DMS79 treated with DMSO at 0.1 percent for 48 hours (cell line): ENCODE results near the gene SENP8.
"Not testable (repeated sequence)": the region's sequence is repeated elsewhere in the genome, so short reads cannot be mapped to it uniquely, and the experiment has no call there.

Experiments used
- DNase-seq: peaks from one replicate; lab custom pipeline; 2025; lab: John Stamatoyannopoulos, UW

SENP8 gene

DNA sequence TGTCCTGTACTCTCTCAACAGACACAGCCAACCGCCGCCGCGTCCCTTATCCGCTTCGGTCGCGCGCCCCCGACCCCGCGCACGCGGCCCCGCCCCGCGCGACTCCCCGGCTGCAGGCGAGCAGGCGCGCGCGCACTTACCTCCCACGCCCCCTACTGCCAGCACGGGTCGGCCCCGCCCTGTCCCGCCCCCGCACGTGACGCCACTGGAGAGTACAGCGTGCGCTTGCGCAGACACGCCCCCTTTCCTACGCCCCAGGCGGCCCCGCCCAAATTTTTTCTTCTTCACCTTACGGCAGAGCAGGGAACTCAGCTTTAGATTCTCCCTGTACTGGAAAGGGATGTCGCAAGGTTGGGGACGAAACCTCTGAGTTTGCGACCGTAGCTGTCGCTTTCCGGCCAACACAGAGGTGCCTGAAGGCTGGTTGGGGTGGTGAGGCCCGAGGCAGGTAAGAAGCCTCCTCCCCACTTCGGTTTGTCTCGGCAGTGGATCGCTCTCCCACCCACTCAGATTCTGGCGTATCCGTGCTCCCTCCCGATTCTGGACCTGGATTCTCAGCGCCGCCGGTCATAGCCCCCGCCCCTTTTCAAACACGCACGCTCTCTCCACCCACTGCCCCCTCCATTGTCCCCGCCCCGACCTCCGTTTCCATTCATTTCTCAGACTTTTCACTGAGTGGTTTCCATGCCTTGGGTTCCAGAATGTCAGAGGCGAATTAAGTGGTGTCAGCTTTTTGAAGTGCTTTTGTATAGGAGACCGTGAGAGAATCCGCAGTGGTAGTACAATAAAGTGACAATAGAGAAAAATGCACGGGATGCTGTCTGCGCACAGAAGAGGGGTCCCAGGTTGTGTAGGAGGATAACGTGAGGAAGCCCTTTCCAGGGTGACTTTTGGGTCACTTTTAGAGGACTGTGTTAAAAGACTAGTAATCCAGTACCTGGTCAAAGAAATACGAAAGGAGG is at the start of gene SENP8, which contains the start of gene MYO9A:
SENP8 (plus strand) TSS at position 387 of the 962 bp plus-strand sequence. CDS start 21,221 bp downstream, outside the sequence.
MYO9A (minus strand) TSS at position 134 of the 962 bp plus-strand sequence. CDS start 71,587 bp downstream, outside the sequence.
- DNase-seq = peak; percentile 81

DNA sequence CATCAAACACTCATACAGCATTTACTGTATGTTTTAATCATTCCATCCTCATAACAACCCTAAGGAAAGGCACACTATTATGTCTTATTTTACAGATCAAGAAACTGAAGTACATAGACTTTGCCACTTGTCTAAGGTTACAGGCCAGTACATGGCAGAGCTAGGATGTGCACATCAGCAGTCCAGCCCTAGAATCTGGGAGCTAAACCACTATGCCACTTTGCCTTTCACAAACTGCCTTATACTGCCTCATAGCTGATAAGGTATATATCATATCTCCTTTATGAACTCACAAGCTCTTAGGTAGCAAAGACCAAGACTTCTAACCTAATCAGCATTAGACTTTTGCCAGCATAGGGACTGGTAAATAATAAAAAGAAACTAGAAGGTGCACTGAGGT is 49.3 kb upstream of the SENP8 start:
- no peak for DNase-seq

DNA sequence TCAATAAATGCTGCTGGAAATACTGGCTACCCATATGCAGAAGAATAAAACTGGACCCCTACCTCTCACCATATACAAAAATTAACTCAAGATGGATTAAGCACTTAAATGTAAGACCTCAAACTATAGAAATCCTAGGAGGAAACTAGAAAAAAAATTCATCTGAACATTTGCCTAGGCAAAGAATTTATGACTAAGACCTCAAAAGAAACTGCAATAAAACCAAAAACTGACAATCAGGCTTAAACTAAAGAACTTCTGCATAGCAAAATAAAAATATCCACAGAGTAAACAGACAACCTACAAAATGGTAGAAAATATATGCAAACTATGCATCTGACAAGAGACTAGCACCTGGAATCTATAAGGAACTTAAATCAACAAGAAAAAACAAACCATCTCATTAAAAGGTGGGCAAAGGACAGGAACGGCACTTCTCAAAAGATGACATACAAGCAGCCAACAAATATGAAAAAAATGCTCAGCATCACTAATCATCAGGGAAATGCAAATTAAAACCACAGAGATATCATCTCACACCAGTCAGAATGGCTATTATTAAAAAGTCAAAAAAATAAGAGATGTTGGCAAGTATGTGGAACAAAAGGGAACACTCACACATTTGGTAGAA is 47.3 kb upstream of the SENP8 start:
- DNase-seq = no peak

- DNase-seq = not testable (repeated sequence)
Measured at GRCh38 chr15:72071448-72071825, 46.8 kb upstream of the SENP8 start.

GRCh38 chr15:72074335-72075060 is 43.7 kb upstream of the SENP8 start:
- no peak for DNase-seq

DNA sequence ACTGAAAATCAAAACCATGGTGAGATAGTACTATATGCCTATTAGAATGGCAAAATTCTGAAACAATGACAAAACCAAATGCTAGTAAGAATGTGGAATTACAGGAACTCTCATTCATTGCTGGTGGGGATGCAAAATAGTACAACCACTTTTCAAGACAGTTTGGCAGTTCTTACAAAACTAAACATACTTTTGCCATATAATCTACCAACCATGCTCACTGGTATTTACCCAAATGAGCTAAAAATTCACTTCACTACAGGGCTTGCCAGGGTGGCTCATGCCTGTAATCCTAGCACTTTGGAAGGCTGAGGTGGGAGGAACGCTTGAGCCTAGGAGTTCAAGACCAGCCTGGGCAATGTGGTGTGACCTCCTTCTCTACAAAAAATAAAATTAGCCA is 40.3 kb upstream of the SENP8 start:
- no peak for DNase-seq

GRCh38 chr15:72078887-72079286 is 39.3 kb upstream of the SENP8 start:
- DNase-seq = no peak

- DNase-seq = no peak
Measured at GRCh38 chr15:72082176-72082575, 36.0 kb upstream of the SENP8 start.

DNA sequence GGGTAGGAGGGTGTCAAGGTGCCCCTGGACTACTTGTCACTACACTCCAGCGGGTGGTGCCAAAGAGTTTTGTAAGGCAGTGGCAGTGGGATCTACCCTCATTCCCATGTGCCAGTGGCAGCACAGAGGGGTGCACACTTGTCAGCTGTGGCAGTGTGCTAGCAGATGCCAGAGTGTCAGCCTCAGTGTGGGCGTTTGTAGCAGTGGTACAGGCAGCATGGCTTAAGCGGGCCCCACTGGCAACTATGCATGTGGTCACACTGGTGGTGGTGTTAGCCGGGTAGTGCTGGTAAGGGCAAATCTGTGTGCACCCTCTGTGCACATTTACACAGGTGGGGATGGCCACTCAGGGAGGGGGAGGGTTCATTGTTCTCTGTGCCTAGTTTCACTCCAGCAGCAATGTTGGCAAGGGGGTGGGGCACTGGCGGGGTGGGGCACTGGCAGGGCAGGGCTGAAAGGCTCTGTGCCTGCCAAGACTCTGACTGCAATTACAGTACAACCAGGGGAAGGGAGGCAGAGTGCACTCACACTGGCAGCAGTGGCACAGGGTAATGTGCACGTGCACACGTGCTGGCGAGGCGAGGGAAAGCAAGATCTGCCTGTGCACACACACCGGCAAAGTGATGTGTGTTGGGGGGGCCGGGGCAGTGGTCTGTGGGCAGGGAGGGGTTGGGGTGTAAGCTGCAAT is 32.0 kb upstream of the SENP8 start:
- DNase-seq = no peak

- DNase-seq = peak; percentile 38
Measured at GRCh38 chr15:72086920-72087648, 31.1 kb upstream of the SENP8 start.

DNA sequence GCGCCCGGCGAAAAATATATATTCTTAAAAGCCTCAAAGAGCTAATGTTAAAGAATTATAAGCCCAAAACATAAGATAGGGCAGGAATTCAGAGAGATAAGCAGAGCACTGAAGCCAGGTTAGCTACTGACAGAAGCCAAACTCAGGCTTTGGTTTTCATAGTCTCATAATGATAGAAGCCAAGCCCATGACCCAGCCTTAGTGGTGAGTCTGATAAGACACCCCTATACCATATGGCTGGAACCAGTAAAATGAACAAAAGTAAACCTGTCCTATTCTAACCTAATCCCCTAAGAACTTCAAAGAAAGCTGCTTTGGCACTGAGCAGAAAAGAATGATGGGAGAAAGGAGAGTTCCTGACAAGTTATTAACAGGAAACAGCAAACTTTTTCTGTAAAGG is 26.2 kb upstream of the SENP8 start:
- DNase-seq = no peak

DNA sequence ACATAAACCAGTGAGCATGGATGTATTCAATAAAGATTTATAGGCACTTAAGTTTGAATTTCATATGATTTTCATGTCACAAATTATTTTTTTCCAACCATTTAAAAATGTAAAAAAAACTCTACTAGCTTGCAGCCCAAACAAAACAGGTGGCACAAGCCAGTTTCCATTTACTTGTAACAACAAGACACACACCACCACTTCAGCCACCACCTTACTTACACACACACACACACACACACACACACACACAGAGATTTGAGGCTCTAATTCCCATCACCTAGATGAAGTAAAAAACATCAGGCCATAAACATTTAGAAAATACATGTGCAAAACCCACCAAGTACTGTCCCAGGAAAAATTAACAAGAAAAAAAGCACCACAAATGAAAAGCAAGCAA is 25.5 kb upstream of the SENP8 start:
- DNase-seq = no peak

GRCh38 chr15:72096796-72097195 is 21.4 kb upstream of the SENP8 start:
- no peak for DNase-seq

- no peak for DNase-seq
Measured at GRCh38 chr15:72098040-72098439, 20.2 kb upstream of the SENP8 start.

GRCh38 chr15:72099155-72099554 is 19.0 kb upstream of the SENP8 start:
- no peak for DNase-seq

DNA sequence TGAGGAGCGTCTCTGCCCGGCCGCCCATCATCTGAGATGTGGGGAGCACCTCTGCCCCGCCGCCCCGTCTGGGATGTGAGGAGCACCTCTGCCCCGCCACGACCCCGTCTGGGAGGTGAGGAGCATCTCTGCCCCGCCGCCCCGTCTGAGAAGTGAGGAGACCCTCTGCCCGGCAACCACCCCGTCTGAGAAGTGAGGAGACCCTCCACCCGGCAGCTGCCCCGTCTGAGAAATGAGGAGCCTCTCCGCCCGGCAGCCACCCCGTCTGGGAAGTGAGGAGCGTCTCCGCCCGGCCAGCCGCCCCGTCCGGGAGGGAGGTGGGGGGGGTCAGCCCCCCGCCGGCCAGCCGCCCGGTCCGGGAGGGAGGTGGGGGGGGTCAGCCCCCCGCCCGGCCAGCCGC is 17.7 kb upstream of the SENP8 start:
- DNase-seq = not testable (repeated sequence)

- no peak for DNase-seq
Measured at GRCh38 chr15:72105111-72105510, 13.1 kb upstream of the SENP8 start.

GRCh38 chr15:72106068-72106467 is 12.1 kb upstream of the SENP8 start:
- no peak for DNase-seq

- no peak for DNase-seq
Measured at GRCh38 chr15:72110355-72110754, 7.8 kb upstream of the SENP8 start.

GRCh38 chr15:72112116-72112515 is 6.1 kb upstream of the SENP8 start:
- DNase-seq = no peak

GRCh38 chr15:72112805-72113204 is 5.4 kb upstream of the SENP8 start:
- no peak for DNase-seq
